SK-N-SH treated with all-trans-retinoic acid at 6 μM for 48 hours (cell line): ENCODE results near the gene IGSF8.

Experiments used
- ATAC-seq: fragments of 200-7000 bp; cut with Tn5 transposase; 3 replicates; pipeline ENCODE4 v1.9.1; 2020; ENCODE audit warnings: mild to moderate bottlenecking, moderate library complexity
- ARNTL ChIP-seq: fragments of 450-650 bp; formaldehyde crosslinking; IDR thresholded peaks from 2 replicates; pipeline ENCODE4 v1.5.0; 2020; ENCODE audit warnings: low read depth, mild to moderate bottlenecking, moderate library complexity, borderline replicate concordance
- BACH2 ChIP-seq: fragments of 250-450 bp; sonication (Bioruptor Pico); IDR thresholded peaks from 2 replicates; pipeline ENCODE4 v1.9.0; 2021; ENCODE audit warnings: mild to moderate bottlenecking, borderline replicate concordance
- CSDC2 ChIP-seq: fragments of 250-450 bp; sonication (Bioruptor Pico); IDR thresholded peaks from 2 replicates; pipeline ENCODE4 v1.5.0; 2020; ENCODE audit warnings: mild to moderate bottlenecking, moderate library complexity
- GLIS3 ChIP-seq: fragments of 250-450 bp; sonication (Bioruptor Pico); IDR thresholded peaks from 2 replicates; pipeline ENCODE4 v1.5.0; 2020; ENCODE audit warnings: mild to moderate bottlenecking, moderate library complexity
- ISL1 ChIP-seq: fragments of 250-450 bp; sonication (Bioruptor Pico); IDR thresholded peaks from 2 replicates; pipeline ENCODE4 v2.1.2; 2022; ENCODE audit warnings: mild to moderate bottlenecking, moderate library complexity
- OSR1 ChIP-seq: fragments of 250-450 bp; sonication (Bioruptor Pico); IDR thresholded peaks from 2 replicates; pipeline ENCODE4 v1.8.0; 2022; ENCODE audit warnings: moderate library complexity, mild to moderate bottlenecking, inconsistent platforms
- PATZ1 ChIP-seq: fragments of 250-450 bp; sonication (Bioruptor Pico); IDR thresholded peaks from 2 replicates; pipeline ENCODE4 v1.8.0; 2020; ENCODE audit warnings: mild to moderate bottlenecking, moderate library complexity, borderline replicate concordance
- POU6F1 ChIP-seq: fragments of 250-450 bp; sonication (Bioruptor Pico); IDR thresholded peaks from 2 replicates; pipeline ENCODE4 v1.8.0; 2021; ENCODE audit warnings: low read depth, mild to moderate bottlenecking, moderate library complexity, borderline replicate concordance
- RARB ChIP-seq: fragments of 250-450 bp; sonication (Bioruptor Pico); IDR thresholded peaks from 2 replicates; pipeline ENCODE4 v1.8.0; 2021; ENCODE audit warnings: mild to moderate bottlenecking, moderate library complexity
- TOX ChIP-seq: fragments of 250-450 bp; sonication (Bioruptor Pico); IDR thresholded peaks from 2 replicates; pipeline ENCODE4 v1.8.0; 2021; ENCODE audit warnings: mild to moderate bottlenecking, moderate library complexity, borderline replicate concordance
- TSHZ2 ChIP-seq: fragments of 250-450 bp; sonication (Bioruptor Pico); IDR thresholded peaks from 2 replicates; pipeline ENCODE4 v1.5.0; 2020; ENCODE audit warnings: mild to moderate bottlenecking, moderate library complexity
- ZC3H10 ChIP-seq: fragments of 250-450 bp; sonication (Bioruptor Pico); IDR thresholded peaks from 2 replicates; pipeline ENCODE4 v1.5.1; 2021; ENCODE audit warnings: mild to moderate bottlenecking, moderate library complexity
- ZFP3 ChIP-seq: fragments of 250-450 bp; sonication (Bioruptor Pico); IDR thresholded peaks from 2 replicates; pipeline ENCODE4 v1.5.0; 2020; ENCODE audit warnings: mild to moderate bottlenecking, moderate library complexity
- ZFP30 ChIP-seq: fragments of 450-650 bp; formaldehyde crosslinking; IDR thresholded peaks from 2 replicates; pipeline ENCODE4 v1.5.0; 2022; ENCODE audit warnings: mild to moderate bottlenecking, moderate library complexity
- ZNF70 ChIP-seq: fragments of 450-650 bp; formaldehyde crosslinking; IDR thresholded peaks from 2 replicates; pipeline ENCODE4 v1.5.0; 2020; ENCODE audit warnings: mild to moderate bottlenecking, moderate library complexity
- ZNF8 ChIP-seq: fragments of 450-650 bp; formaldehyde crosslinking; IDR thresholded peaks from 2 replicates; pipeline ENCODE4 v1.5.0; 2020; ENCODE audit warnings: mild to moderate bottlenecking, moderate library complexity
- TF ChIP-seq, protein P1 (sequence below): fragments of 250-450 bp; sonication (Bioruptor Pico); IDR thresholded peaks from 2 replicates; pipeline ENCODE4 v1.5.1; 2021; ENCODE audit warnings: mild to moderate bottlenecking, moderate library complexity
- TF ChIP-seq, protein P2 (sequence below): fragments of 250-450 bp; sonication (Bioruptor Pico); IDR thresholded peaks from 2 replicates; pipeline ENCODE4 v1.5.1; 2020; ENCODE audit warnings: low read depth, mild to moderate bottlenecking, moderate library complexity

Gene IGSF8

DNA sequence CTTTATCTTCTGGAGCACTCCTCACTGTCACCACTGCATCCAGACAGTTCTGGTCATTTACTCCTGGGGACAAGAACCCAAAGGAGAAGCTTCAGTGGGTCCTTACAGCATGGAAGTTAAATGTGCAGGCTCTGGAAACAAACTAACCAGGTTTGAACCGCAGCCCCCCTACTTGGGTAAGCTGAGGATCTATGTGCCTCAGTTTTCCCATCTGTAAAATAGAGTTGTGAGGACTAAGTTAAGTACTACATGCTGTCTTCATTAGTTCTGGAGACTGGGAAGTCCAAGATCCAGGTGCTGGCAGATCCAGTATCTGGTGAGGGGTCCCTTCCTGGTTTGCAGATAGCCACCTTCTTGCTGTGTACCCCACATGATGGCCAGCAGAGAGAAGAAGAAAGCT lies 9.1 kb upstream of the IGSF8 start:
- ATAC-seq, result no peak
- TF ChIP-seq BACH2 (CRISPR knock-in tag), result no peak
- no peak for TF ChIP-seq PATZ1 (CRISPR knock-in tag)
- TF ChIP-seq TOX (CRISPR knock-in tag), result no peak
- TF ChIP-seq ZC3H10 (CRISPR knock-in tag), result no peak
- TF ChIP-seq ZNF70 (CRISPR knock-in tag), result no peak
- no peak for TF ChIP-seq ZNF8 (CRISPR knock-in tag)
- TF ChIP-seq ZFP30, result no peak
- TF ChIP-seq TSHZ2 (CRISPR knock-in tag), result no peak
- TF ChIP-seq, protein P1, sequence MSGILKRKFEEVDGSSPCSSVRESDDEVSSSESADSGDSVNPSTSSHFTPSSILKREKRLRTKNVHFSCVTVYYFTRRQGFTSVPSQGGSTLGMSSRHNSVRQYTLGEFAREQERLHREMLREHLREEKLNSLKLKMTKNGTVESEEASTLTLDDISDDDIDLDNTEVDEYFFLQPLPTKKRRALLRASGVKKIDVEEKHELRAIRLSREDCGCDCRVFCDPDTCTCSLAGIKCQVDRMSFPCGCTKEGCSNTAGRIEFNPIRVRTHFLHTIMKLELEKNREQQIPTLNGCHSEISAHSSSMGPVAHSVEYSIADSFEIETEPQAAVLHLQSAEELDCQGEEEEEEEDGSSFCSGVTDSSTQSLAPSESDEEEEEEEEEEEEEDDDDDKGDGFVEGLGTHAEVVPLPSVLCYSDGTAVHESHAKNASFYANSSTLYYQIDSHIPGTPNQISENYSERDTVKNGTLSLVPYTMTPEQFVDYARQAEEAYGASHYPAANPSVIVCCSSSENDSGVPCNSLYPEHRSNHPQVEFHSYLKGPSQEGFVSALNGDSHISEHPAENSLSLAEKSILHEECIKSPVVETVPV (CRISPR knock-in tag), result no peak
- TF ChIP-seq OSR1 (CRISPR knock-in tag), result no peak
- TF ChIP-seq ISL1 (CRISPR knock-in tag), result no peak
- TF ChIP-seq RARB, result no peak
- no peak for TF ChIP-seq ZFP3 (CRISPR knock-in tag)
- TF ChIP-seq, all 23 proteins: peak for 0

- TF ChIP-seq ZC3H10 (CRISPR knock-in tag) (no peak), ZNF8 (CRISPR knock-in tag) (no peak), ARNTL (CRISPR knock-in tag) (no peak), OSR1 (CRISPR knock-in tag) (no peak), ISL1 (CRISPR knock-in tag) (no peak), TSHZ2 (CRISPR knock-in tag) (no peak), CSDC2 (CRISPR knock-in tag) (no peak), ZFP30 (no peak), BACH2 (CRISPR knock-in tag) (no peak), GLIS3 (CRISPR knock-in tag) (no peak), ZFP3 (CRISPR knock-in tag) (no peak), POU6F1 (CRISPR knock-in tag) (no peak)
- TF ChIP-seq, protein P2, sequence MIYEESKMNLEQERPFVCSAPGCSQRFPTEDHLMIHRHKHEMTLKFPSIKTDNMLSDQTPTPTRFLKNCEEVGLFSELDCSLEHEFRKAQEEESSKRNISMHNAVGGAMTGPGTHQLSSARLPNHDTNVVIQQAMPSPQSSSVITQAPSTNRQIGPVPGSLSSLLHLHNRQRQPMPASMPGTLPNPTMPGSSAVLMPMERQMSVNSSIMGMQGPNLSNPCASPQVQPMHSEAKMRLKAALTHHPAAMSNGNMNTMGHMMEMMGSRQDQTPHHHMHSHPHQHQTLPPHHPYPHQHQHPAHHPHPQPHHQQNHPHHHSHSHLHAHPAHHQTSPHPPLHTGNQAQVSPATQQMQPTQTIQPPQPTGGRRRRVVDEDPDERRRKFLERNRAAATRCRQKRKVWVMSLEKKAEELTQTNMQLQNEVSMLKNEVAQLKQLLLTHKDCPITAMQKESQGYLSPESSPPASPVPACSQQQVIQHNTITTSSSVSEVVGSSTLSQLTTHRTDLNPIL (CRISPR knock-in tag), result no peak
- TF ChIP-seq, protein P1 (CRISPR knock-in tag), result no peak
- ATAC-seq, result no peak
Measured at GRCh38 chr1:160105155-160105554, 6.7 kb upstream of the IGSF8 start.
